Liver (tissue), 9 donors: ENCODE results near the gene FMC1. TPM values are rescaled to one million over a fixed set of nuclear protein-coding genes. Genes with fewer than 3 reads are reported as not detected.

ENCODE experiments used
- DNase-seq: peaks from one replicate; pipeline ENCODE4 v3.0.0-alpha.2; 2017; ENCODE audit warnings: low spot score
- H3K27ac ChIP-seq, 2 donors: one replicate each; pipeline ENCODE4 v1.7.0; 2013; ENCODE audit warnings: inconsistent platforms in 2 of 2, low read length in 2 of 2, control low read depth in 1 of 2, low read depth in 1 of 2, mild to moderate bottlenecking in 1 of 2
- H3K27me3 ChIP-seq, 4 donors: one replicate each; pipeline versions ENCODE4 v1.6.1 to v1.7.0; 2013; ENCODE audit warnings: low read length in 3 of 4, inconsistent platforms in 1 of 4, mild to moderate bottlenecking in 1 of 4, moderate library complexity in 1 of 4; ENCODE audit not compliant: control insufficient read depth in 4 of 4, insufficient read depth in 4 of 4
- H3K36me3 ChIP-seq, 4 donors: one replicate each; pipeline versions ENCODE4 v1.6.1 to v1.7.0; 2013; ENCODE audit warnings: low read length in 3 of 4, mild to moderate bottlenecking in 3 of 4, low read depth in 1 of 4, moderate library complexity in 1 of 4; ENCODE audit not compliant: control insufficient read depth in 4 of 4, insufficient read depth in 3 of 4
- H3K4me1 ChIP-seq, 4 donors: one replicate each; pipeline versions ENCODE4 v1.6.1 to v1.7.0; 2013; ENCODE audit warnings: low read length in 3 of 4, mild to moderate bottlenecking in 3 of 4, moderate library complexity in 1 of 4; ENCODE audit not compliant: control insufficient read depth in 4 of 4, insufficient read depth in 4 of 4
- H3K4me3 ChIP-seq, 3 donors: one replicate each; pipeline versions ENCODE4 v1.6.1 to v1.7.0; 2013; ENCODE audit warnings: low read length in 3 of 3, control low read depth in 1 of 3, low read depth in 1 of 3, mild to moderate bottlenecking in 1 of 3
- H3K9ac ChIP-seq, 2 donors: one replicate each; pipeline ENCODE4 v1.7.0; 2013; ENCODE audit warnings: low read length in 2 of 2, mild to moderate bottlenecking in 2 of 2, moderate library complexity in 2 of 2, control low read depth in 1 of 2, low read depth in 1 of 2
- H3K9me3 ChIP-seq, 4 donors: one replicate each; pipeline versions ENCODE4 v1.6.1 to v1.7.0; 2013; ENCODE audit warnings: low read length in 3 of 4; ENCODE audit not compliant: control insufficient read depth in 4 of 4
- ATF3 ChIP-seq: IDR thresholded peaks from 2 replicates; pipeline ENCODE4 v1.6.1; 2016; ENCODE audit warnings: antibody characterized with exemption
- EGR1 ChIP-seq, 2 donors: IDR thresholded peaks; 2 replicates each; pipeline ENCODE4 v1.6.1; 2016 to 2018; ENCODE audit warnings: antibody characterized with exemption in 2 of 2, low read depth in 2 of 2
- FOXA1 ChIP-seq: IDR thresholded peaks from 2 replicates; pipeline ENCODE4 v1.6.1; 2016; ENCODE audit warnings: antibody characterized with exemption
- GABPA ChIP-seq, 2 donors: IDR thresholded peaks in 1 of 2; conservative IDR thresholded peaks in 1 of 2; 2 replicates each; pipeline ENCODE4 v1.6.1; 2016; ENCODE audit warnings: antibody characterized with exemption in 2 of 2, mild to moderate bottlenecking in 1 of 2, moderate library complexity in 1 of 2
- HNF4A ChIP-seq, 2 donors: conservative IDR thresholded peaks; 2 replicates each; pipeline ENCODE4 v1.6.1; 2016; ENCODE audit warnings: antibody characterized with exemption in 2 of 2, mild to moderate bottlenecking in 2 of 2
- HNF4G ChIP-seq: IDR thresholded peaks from 2 replicates; pipeline ENCODE4 v1.6.1; 2016; ENCODE audit warnings: antibody characterized with exemption
- JUND ChIP-seq, 2 donors: IDR thresholded peaks; 2 replicates each; pipeline ENCODE4 v1.6.1; 2016; ENCODE audit warnings: antibody characterized with exemption in 2 of 2
- NR2F2 ChIP-seq: IDR thresholded peaks from 2 replicates; pipeline ENCODE4 v1.6.1; 2016; ENCODE audit warnings: antibody characterized with exemption
- RAD21 ChIP-seq, 2 donors: IDR thresholded peaks; 2 replicates each; pipeline ENCODE4 v1.6.1; 2016; ENCODE audit warnings: antibody characterized with exemption in 2 of 2, mild to moderate bottlenecking in 2 of 2
- REST ChIP-seq: IDR thresholded peaks from 2 replicates; pipeline ENCODE4 v1.6.1; 2016; ENCODE audit warnings: antibody characterized with exemption, mild to moderate bottlenecking
- RXRA ChIP-seq, 2 donors: IDR thresholded peaks; 2 replicates each; pipeline ENCODE4 v1.6.1; 2017 to 2018; ENCODE audit warnings: antibody characterized with exemption in 2 of 2, mild to moderate bottlenecking in 1 of 2
- SP1 ChIP-seq: IDR thresholded peaks from 2 replicates; pipeline ENCODE4 v1.6.1; 2018; ENCODE audit warnings: antibody characterized with exemption, mild to moderate bottlenecking
- TAF1 ChIP-seq: conservative IDR thresholded peaks from 2 replicates; pipeline ENCODE4 v1.6.1; 2016; ENCODE audit warnings: antibody characterized with exemption, mild to moderate bottlenecking
- WGBS: extraction: QIAGEN DNeasy Blood & Tissue Kit; methylation state at CpG from one replicate; pipeline ENCODE4 v1.1.7; 2013; 5-methylcytosine and 5-hydroxymethylcytosine counted together
- polyA plus RNA-seq, 2 donors: library from polyadenylated mRNA; stranded (reverse) in 1 of 2; unstranded in 1 of 2; fragments of 200-250 nt in 1 of 2; fragments of >200 nt in 1 of 2; fragmentation: Nextera tagmentation in 1 of 2; extraction: Ambion mirVana in 1 of 2; gene quantifications; one replicate each; pipeline versions ENCODE4 v1.2.1 to v1.2.3, GENCODE V29; 2013 to 2015
- total RNA-seq, 2 donors: library from RNA; depleted of rRNA; stranded (reverse); fragments of >200 nt; gene quantifications; one replicate each; pipeline ENCODE4 v1.2.3, GENCODE V29; 2014
- TF ChIP-seq, protein P1 (sequence below): IDR thresholded peaks from 2 replicates; pipeline ENCODE4 v1.6.1; 2016; ENCODE audit warnings: antibody characterized with exemption
- TF ChIP-seq, protein P2 (sequence below): IDR thresholded peaks from 2 replicates; pipeline ENCODE4 v1.6.1; 2016; ENCODE audit warnings: antibody characterized with exemption
- donor health status: healthy.
- donor health status: healthy.
- donor health status: healthy.
- donor health status: healthy.
- donor health status: healthy.

FMC1 gene
- total and polyA plus RNA-seq, 4 donors, result 5.5 to 76.3 (median 10.5) TPM

GRCh38 chr7:139300390-139300789 is 40.7 kb upstream of the FMC1 start:
- 84% methylated on average over 2 of the region's 2 CpGs for WGBS
- H3K4me1 ChIP-seq, result peaks cover 3 to 44% (median 24%) of the 10 kb centered on the region in 4 donors
- TF ChIP-seq RXRA (IDR thresholded peaks at IDR 0.05) (no peak), HNF4A (conservative IDR thresholded peaks at IDR 0.05) (no peak)
- no peak overlapping the region for H3K27ac ChIP-seq
- no peaks in the 10 kb centered on the region for H3K27me3 ChIP-seq
- H3K4me3 ChIP-seq, result no peak overlapping the region
- H3K36me3 ChIP-seq, result peaks cover 0 to 5% (median 3%) of the 10 kb centered on the region in 4 donors
- no peak overlapping the region for H3K9ac ChIP-seq
- H3K9me3 ChIP-seq, result no peaks in the 10 kb centered on the region
- DNase-seq, result no peak

- Histone ChIP-seq H3K9me3 (no peaks in the 10 kb centered on the region), H3K27ac (no peak overlapping the region), H3K9ac (no peak overlapping the region), H3K36me3 (no peaks in the 10 kb centered on the region), H3K4me1 (peaks cover 0 to 22% (median 16%) of the 10 kb centered on the region in 4 donors), H3K27me3 (no peaks in the 10 kb centered on the region), H3K4me3 (no peak overlapping the region)
- DNase-seq, result no peak
- TF ChIP-seq EGR1 (IDR thresholded peaks at IDR 0.05; ENCODE audit: low read depth in 2 of 2), result no peak
- no peak for TF ChIP-seq HNF4G
- TF ChIP-seq, protein P1, sequence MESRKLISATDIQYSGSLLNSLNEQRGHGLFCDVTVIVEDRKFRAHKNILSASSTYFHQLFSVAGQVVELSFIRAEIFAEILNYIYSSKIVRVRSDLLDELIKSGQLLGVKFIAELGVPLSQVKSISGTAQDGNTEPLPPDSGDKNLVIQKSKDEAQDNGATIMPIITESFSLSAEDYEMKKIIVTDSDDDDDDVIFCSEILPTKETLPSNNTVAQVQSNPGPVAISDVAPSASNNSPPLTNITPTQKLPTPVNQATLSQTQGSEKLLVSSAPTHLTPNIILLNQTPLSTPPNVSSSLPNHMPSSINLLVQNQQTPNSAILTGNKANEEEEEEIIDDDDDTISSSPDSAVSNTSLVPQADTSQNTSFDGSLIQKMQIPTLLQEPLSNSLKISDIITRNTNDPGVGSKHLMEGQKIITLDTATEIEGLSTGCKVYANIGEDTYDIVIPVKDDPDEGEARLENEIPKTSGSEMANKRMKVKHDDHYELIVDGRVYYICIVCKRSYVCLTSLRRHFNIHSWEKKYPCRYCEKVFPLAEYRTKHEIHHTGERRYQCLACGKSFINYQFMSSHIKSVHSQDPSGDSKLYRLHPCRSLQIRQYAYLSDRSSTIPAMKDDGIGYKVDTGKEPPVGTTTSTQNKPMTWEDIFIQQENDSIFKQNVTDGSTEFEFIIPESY, result no peak
- TF ChIP-seq, protein P2, sequence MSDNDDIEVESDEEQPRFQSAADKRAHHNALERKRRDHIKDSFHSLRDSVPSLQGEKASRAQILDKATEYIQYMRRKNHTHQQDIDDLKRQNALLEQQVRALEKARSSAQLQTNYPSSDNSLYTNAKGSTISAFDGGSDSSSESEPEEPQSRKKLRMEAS, result no peak
- no peak for TF ChIP-seq ATF3
- TF ChIP-seq GABPA (IDR thresholded peaks at IDR 0.05 in 1 of 2, conservative IDR thresholded peaks at IDR 0.05 in 1 of 2), result no peak
- no peak for TF ChIP-seq RXRA (IDR thresholded peaks at IDR 0.05)
- no peak for TF ChIP-seq NR2F2
- whole genome bisulfite sequencing, result 85% methylated on average over 1 of the region's 1 CpG
These were observed 36.6 kb upstream of the FMC1 start for GRCh38 chr7:139304517-139304916.

GRCh38 chr7:139317939-139318505 is 23.1 kb upstream of the FMC1 start:
- 91% methylated on average over 5 of the region's 5 CpGs for WGBS
- H3K9ac ChIP-seq, result no peak overlapping the region
- no peaks in the 10 kb centered on the region for H3K4me1 ChIP-seq
- H3K4me3 ChIP-seq, result no peak overlapping the region
- no peaks in the 10 kb centered on the region for H3K36me3 ChIP-seq
- H3K9me3 ChIP-seq, result no peaks in the 10 kb centered on the region
- H3K27ac ChIP-seq, result no peak overlapping the region
- no peaks in the 10 kb centered on the region for H3K27me3 ChIP-seq
- DNase-seq, result no peak
- TF ChIP-seq, protein P2, result no peak
- TF ChIP-seq HNF4A (conservative IDR thresholded peaks at IDR 0.05) (no peak), JUND (IDR thresholded peaks at IDR 0.05) (no peak), RAD21 (IDR thresholded peaks at IDR 0.05) (no peak), TAF1 (no peak), REST (no peak), HNF4G (no peak), FOXA1 (no peak), ATF3 (no peak), EGR1 (IDR thresholded peaks at IDR 0.05; ENCODE audit: low read depth in 2 of 2) (no peak), SP1 (no peak), GABPA (IDR thresholded peaks at IDR 0.05 in 1 of 2, conservative IDR thresholded peaks at IDR 0.05 in 1 of 2) (no peak), NR2F2 (no peak), RXRA (IDR thresholded peaks at IDR 0.05) (no peak)
- TF ChIP-seq, protein P1, result no peak
